ENCODE measurements around the gene LBP.

LBP gene

DNA sequence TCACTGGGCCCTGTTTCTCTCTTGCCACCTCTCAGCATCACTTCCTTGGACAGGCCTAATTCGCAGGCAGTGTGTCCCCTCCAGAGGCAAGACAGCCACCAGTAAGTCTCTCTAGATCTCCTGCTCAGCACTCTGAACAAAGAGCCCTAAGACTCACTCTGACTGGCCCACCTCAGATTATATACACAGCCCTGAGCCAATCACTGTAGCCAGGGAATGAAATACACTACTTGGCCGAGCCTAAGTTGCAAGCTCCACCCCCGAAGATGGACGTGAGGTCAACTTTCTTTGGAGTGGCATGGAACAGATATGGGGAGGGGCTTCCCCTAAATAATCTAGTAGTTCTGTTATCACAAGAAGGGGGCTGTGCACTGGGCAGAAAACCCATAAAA lies 38.2 kb upstream of the LBP start:
- Histone ChIP-seq H3K36me3 (ENCODE audit: insufficient read depth) (no peaks in the 10 kb centered on the region), H2AFZ (ENCODE audit: low read depth) (no peak overlapping the region), H3K79me2 (ENCODE audit: insufficient read depth, low read depth) (no peaks in the 10 kb centered on the region), H3K27me3 (ENCODE audit: insufficient read depth, low read depth) (no peaks in the 10 kb centered on the region), H3K4me2 (no peak overlapping the region), H3K4me1 (ENCODE audit: low read depth, poor library complexity, severe bottlenecking) (no peaks in the 10 kb centered on the region), H3K27ac (no peak overlapping the region), H3K4me3 (IDR thresholded peaks at IDR 0.05; ENCODE audit: insufficient read depth, low read depth, low read length) (no peak overlapping the region), H4K20me1 (ENCODE audit: insufficient read depth) (no peaks in the 10 kb centered on the region), H3K9ac (no peak overlapping the region)
- TF ChIP-seq, protein P1, sequence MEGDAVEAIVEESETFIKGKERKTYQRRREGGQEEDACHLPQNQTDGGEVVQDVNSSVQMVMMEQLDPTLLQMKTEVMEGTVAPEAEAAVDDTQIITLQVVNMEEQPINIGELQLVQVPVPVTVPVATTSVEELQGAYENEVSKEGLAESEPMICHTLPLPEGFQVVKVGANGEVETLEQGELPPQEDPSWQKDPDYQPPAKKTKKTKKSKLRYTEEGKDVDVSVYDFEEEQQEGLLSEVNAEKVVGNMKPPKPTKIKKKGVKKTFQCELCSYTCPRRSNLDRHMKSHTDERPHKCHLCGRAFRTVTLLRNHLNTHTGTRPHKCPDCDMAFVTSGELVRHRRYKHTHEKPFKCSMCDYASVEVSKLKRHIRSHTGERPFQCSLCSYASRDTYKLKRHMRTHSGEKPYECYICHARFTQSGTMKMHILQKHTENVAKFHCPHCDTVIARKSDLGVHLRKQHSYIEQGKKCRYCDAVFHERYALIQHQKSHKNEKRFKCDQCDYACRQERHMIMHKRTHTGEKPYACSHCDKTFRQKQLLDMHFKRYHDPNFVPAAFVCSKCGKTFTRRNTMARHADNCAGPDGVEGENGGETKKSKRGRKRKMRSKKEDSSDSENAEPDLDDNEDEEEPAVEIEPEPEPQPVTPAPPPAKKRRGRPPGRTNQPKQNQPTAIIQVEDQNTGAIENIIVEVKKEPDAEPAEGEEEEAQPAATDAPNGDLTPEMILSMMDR (conservative IDR thresholded peaks at IDR 0.05; ENCODE audit: low read depth, low read length), result no peak

GRCh38 chr20:38308447-38308846 lies 37.8 kb upstream of the LBP start:
- no peaks in the 10 kb centered on the region for H3K79me2 ChIP-seq (ENCODE audit: insufficient read depth, low read depth)
- H3K27me3 ChIP-seq (ENCODE audit: insufficient read depth, low read depth), result no peaks in the 10 kb centered on the region
- H3K4me1 ChIP-seq (ENCODE audit: low read depth, poor library complexity, severe bottlenecking), result no peaks in the 10 kb centered on the region
- H3K27ac ChIP-seq, result no peak overlapping the region
- H3K4me2 ChIP-seq, result no peak overlapping the region
- no peak overlapping the region for H2AFZ ChIP-seq (ENCODE audit: low read depth)
- no peaks in the 10 kb centered on the region for H3K36me3 ChIP-seq (ENCODE audit: insufficient read depth)
- H4K20me1 ChIP-seq (ENCODE audit: insufficient read depth), result no peaks in the 10 kb centered on the region
- TF ChIP-seq, protein P1 (conservative IDR thresholded peaks at IDR 0.05; ENCODE audit: low read depth, low read length), result no peak
- H3K9ac ChIP-seq, result no peak overlapping the region
- no peak overlapping the region for H3K4me3 ChIP-seq (IDR thresholded peaks at IDR 0.05; ENCODE audit: insufficient read depth, low read depth, low read length)

- TF ChIP-seq, protein P1 (conservative IDR thresholded peaks at IDR 0.05; ENCODE audit: low read depth, low read length), result no peak
- Histone ChIP-seq H3K79me2 (ENCODE audit: insufficient read depth, low read depth) (no peaks in the 10 kb centered on the region), H3K9ac (no peak overlapping the region), H3K4me1 (ENCODE audit: low read depth, poor library complexity, severe bottlenecking) (no peaks in the 10 kb centered on the region), H2AFZ (ENCODE audit: low read depth) (no peak overlapping the region), H3K27me3 (ENCODE audit: insufficient read depth, low read depth) (no peaks in the 10 kb centered on the region), H3K36me3 (ENCODE audit: insufficient read depth) (no peaks in the 10 kb centered on the region), H3K27ac (no peak overlapping the region), H3K4me3 (IDR thresholded peaks at IDR 0.05; ENCODE audit: insufficient read depth, low read depth, low read length) (no peak overlapping the region), H3K4me2 (no peak overlapping the region), H4K20me1 (ENCODE audit: insufficient read depth) (no peaks in the 10 kb centered on the region)
Observed at GRCh38 chr20:38311091-38311490, 35.2 kb upstream of the LBP start.

GRCh38 chr20:38311491-38311890 lies 34.8 kb upstream of the LBP start:
- Histone ChIP-seq H3K4me3 (IDR thresholded peaks at IDR 0.05; ENCODE audit: insufficient read depth, low read depth, low read length) (no peak overlapping the region), H3K79me2 (ENCODE audit: insufficient read depth, low read depth) (no peaks in the 10 kb centered on the region), H3K4me1 (ENCODE audit: low read depth, poor library complexity, severe bottlenecking) (no peaks in the 10 kb centered on the region), H3K27ac (no peak overlapping the region), H3K27me3 (ENCODE audit: insufficient read depth, low read depth) (no peaks in the 10 kb centered on the region), H3K4me2 (no peak overlapping the region), H2AFZ (ENCODE audit: low read depth) (no peak overlapping the region), H3K36me3 (ENCODE audit: insufficient read depth) (no peaks in the 10 kb centered on the region), H3K9ac (no peak overlapping the region), H4K20me1 (ENCODE audit: insufficient read depth) (no peaks in the 10 kb centered on the region)
- TF ChIP-seq, protein P1 (conservative IDR thresholded peaks at IDR 0.05; ENCODE audit: low read depth, low read length), result no peak
